Upper lobe of right lung (tissue), 1 donor: ENCODE measurements around the gene IL18. TPM values are rescaled to one million over a fixed set of nuclear protein-coding genes. Genes with fewer than 3 reads are reported as not detected.
"Not testable (repeated sequence)": the region's sequence is repeated elsewhere in the genome, so short reads cannot be mapped to it uniquely, and the experiment has no call there.

Experiments
- ATAC-seq: fragments of 200-7000 bp; cut with Tn5 transposase; one replicate; pipeline ENCODE4 v1.9.1; 2020; ENCODE audit warnings: mild to moderate bottlenecking, moderate library complexity
- DNase-seq: peaks from one replicate; pipeline ENCODE4 v3.0.0-alpha.2; 2020
- H3K27ac ChIP-seq: fragments of 200-600 bp; one replicate; pipeline ENCODE4 v1.8.0; 2022
- H3K27me3 ChIP-seq: fragments of 200-600 bp; one replicate; pipeline ENCODE4 v1.8.0; 2022; ENCODE audit warnings: mild to moderate bottlenecking
- H3K36me3 ChIP-seq: fragments of 200-600 bp; one replicate; pipeline ENCODE4 v1.8.0; 2022
- H3K4me1 ChIP-seq: fragments of 200-600 bp; one replicate; pipeline ENCODE4 v1.8.0; 2022
- H3K4me3 ChIP-seq: fragments of 200-600 bp; one replicate; pipeline ENCODE4 v1.8.0; 2022; ENCODE audit warnings: mild to moderate bottlenecking
- H3K9me3 ChIP-seq: fragments of 200-600 bp; one replicate; pipeline ENCODE4 v1.8.0; 2022
- CTCF ChIP-seq: fragments of 200-600 bp; IDR thresholded peaks from one replicate; pipeline ENCODE4 v1.8.0; 2022; ENCODE audit warnings: antibody characterized with exemption
- intact Hi-C: fragments of 100-400 bp; cut with DNase I; formaldehyde crosslinking; loops from one replicate; pipeline ENCODE4 v1.11.0; 2022
- total RNA-seq: library from RNA; stranded (reverse); fragmentation: NEBNext Ultra II Directional; extraction: Animal tissue kit (Norgen Biotek cat#: 25700); gene quantifications from one replicate; pipeline ENCODE4 v1.2.1, GENCODE V29; 2021
- donor health status: DM: no; HTN: yes; CAD: no; lungs with severe emphysema.

IL18 gene
- total RNA-seq, 1 donor from 2014 or later, result 49.9 TPM

GRCh38 chr11:112167145-112167544 is 3.3 kb upstream of the IL18 start, which contains the start of gene TEX12:
Gene TEX12, plus strand, starts transcription at chr11:112167372. Its CDS starts 1,897 bp downstream, at chr11:112169269.
- intact Hi-C loops, result no loop called here
- no peak within 1 kb of the TSS for H3K27ac ChIP-seq
- no peak for DNase-seq
- H3K4me1 ChIP-seq, result no peaks in the 10 kb centered on the region
- H3K9me3 ChIP-seq, result no peaks in the 10 kb centered on the region
- no peak for TF ChIP-seq CTCF
- ATAC-seq, result no peak
- H3K36me3 ChIP-seq, result no peaks in the 10 kb centered on the region
- H3K27me3 ChIP-seq, result no peaks in the 10 kb centered on the region
- no peak within 1 kb of the TSS for H3K4me3 ChIP-seq

GRCh38 chr11:112166562-112166961 is 2.7 kb upstream of the IL18 start:
- DNase-seq (no peak), ATAC-seq (no peak)
- Histone ChIP-seq H3K4me1 (no peaks in the 10 kb centered on the region), H3K36me3 (no peaks in the 10 kb centered on the region), H3K4me3 (no peak overlapping the region), H3K9me3 (no peaks in the 10 kb centered on the region), H3K27ac (no peak overlapping the region), H3K27me3 (no peaks in the 10 kb centered on the region)
- no peak for TF ChIP-seq CTCF
- intact Hi-C loops, result no loop called here

DNA sequence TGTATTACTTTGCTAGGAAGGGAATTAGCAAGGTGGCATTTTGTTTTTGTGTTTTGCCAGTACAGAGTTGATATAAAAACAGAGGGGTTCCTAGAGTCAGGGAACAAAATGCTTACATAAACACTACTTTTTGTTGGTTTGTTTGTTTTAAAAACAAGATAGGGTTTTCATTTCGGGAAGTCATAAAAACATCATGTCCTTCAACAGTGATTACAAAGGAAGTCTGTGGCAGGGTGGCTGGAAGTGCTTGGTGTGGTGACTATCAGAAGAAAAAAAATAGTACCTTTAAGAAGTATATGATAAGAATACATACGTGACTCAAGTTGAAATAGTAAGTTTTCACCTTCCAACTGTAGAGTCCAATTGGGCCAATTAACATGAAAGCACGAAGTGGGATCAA is 1.2 kb upstream of the IL18 start:
- ATAC-seq (no peak), DNase-seq (no peak)
- Histone ChIP-seq H3K9me3 (no peaks in the 10 kb centered on the region), H3K4me3 (no peak overlapping the region), H3K36me3 (no peaks in the 10 kb centered on the region), H3K27me3 (no peaks in the 10 kb centered on the region), H3K27ac (no peak overlapping the region), H3K4me1 (no peaks in the 10 kb centered on the region)
- intact Hi-C loops, result no loop called here
- no peak for TF ChIP-seq CTCF

DNA sequence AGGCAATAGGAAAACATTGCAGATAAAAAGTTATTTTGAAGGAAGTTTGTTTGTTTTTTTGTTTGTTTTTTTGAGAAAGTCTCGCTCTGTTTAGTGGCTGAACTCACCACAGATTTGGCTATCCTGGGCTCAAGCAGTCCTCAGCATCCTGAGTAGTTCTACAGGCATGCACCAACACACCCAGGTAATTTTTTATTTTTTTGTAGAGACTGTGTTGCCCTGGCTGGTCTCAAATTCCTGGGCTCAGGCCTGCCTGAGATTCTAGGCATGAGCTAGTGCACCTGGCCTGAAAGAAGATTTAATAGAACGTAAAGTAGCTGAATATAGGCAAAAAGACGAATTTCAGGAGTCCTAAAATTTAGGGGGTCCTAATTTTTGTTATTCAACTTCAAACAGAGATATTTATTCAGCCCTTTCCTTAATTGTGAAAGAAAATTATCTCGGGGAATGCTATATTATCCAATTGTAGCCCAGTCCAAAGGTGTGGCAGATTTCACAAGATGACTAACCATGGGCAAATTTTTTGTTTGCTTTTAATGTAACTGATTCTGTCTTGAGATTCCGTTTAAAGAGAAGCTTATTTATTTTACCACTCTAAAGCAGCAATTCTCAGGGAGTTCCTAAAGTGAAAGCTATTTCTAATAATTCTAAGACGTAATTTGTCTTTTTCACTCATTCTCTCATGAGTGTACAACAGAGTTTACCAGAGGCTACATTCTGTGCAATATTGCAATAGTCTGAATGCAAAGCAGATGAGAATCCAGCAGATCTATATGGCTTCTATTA is 940 bp downstream of the IL18 start:
- intact Hi-C loops, result no loop called here
- H3K36me3 ChIP-seq, result no peaks in the 10 kb centered on the region
- no peak for TF ChIP-seq CTCF
- ATAC-seq (peak; percentile 21), DNase-seq (no peak)
- no peaks in the 10 kb centered on the region for H3K27me3 ChIP-seq
- H3K27ac ChIP-seq, result peak overlapping the region; percentile 74
- H3K4me1 ChIP-seq, result no peaks in the 10 kb centered on the region
- no peaks in the 10 kb centered on the region for H3K9me3 ChIP-seq
- H3K4me3 ChIP-seq, result peak overlapping the region; percentile 42

DNA sequence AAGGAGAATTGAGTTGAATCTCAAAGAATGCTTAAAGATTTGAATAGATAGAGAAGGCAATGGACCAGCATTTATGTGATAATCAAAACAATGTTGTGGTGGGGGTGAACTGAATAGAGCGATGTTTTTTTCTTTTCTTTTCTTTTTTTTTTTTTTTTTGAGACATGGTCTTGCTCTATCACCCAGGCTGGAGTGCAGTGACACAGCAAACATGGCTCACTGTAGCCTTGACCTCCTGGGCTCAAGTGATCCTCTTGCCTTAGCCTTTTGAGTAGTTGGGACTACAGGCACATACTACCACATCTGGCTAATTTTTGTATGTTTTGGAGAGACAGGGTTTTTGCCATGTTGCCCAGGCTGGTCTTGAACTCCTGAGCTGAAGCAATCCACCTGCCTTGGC is 1.7 kb downstream of the IL18 start:
- not testable (repeated sequence) for DNase-seq

GRCh38 chr11:112161012-112161411 is 2.9 kb downstream of the IL18 start:
- intact Hi-C loops, result no loop called here
- Histone ChIP-seq H3K36me3 (no peaks in the 10 kb centered on the region), H3K9me3 (no peaks in the 10 kb centered on the region), H3K27me3 (no peaks in the 10 kb centered on the region), H3K27ac (no peak overlapping the region), H3K4me3 (no peak overlapping the region), H3K4me1 (peaks cover 15% of the 10 kb centered on the region)
- no peak for TF ChIP-seq CTCF
- ATAC-seq (peak; percentile 7), DNase-seq (no peak)

More for the DNA sequence above, 1.7 kb downstream of the IL18 start:
- Histone ChIP-seq H3K4me3 (peak overlapping the region; percentile 42), H3K27ac (peak overlapping the region; percentile 74)
- intact Hi-C loops, H3K9me3 ChIP-seq, H3K36me3 ChIP-seq, H3K4me1 ChIP-seq, H3K27me3 ChIP-seq, ATAC-seq: not testable (repeated sequence)
